Measurements from ENCODE around the gene FKBP14. TPM values are rescaled to one million over a fixed set of nuclear protein-coding genes. Genes with fewer than 3 reads are reported as not detected.

The FKBP14 gene
- total RNA-seq, 1 donor from 2014 or later: 11.5 TPM

DNA sequence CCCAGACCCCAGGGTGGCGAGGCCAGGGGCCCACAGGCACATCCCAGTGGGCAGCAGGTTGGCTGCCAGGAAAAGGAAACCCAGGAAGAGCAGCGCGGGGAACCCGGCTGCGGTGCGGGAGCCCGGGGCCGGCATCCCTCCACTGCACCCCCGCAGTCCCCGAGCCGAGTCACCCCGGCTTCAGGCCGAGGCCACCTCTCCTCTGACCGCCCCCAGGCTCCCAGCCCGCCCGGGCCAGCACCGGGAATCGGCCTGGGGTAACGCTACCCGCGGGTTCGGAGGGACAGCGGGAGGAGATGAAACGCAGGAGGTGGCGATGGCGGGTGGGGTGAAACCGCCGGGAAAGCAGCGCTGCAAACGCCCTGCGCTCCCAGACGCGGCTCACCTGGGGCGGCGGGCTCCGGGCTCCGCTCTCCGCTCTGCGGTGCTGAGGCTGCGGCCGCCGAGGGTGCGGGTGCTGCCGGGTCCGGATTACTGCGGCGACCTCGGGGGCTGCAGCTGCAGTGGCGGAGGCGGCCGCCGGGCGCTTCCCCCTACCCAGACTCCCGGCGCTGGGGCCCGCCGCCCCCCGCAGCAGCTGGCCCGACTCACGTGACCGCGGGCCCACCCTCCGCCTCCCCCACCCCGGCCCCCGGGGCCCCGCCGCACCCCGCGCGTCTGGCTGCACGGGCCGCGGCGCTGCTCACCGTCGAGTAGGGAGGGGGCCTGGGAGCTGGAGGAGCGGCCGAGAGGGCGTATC, 37.1 kb downstream of the FKBP14 start, which contains the start of gene SCRN1:
Gene SCRN1, minus strand, starts transcription at position 545 of the 739 bp plus-strand sequence. CDS start 20,734 bp downstream, outside the sequence.
- Histone ChIP-seq H3K27ac (peak within 1 kb of the TSS; percentile 89), H3K9me3 (peaks cover 5% of the 10 kb centered on the region), H3K4me3 (peak within 1 kb of the TSS; percentile 83), H3K27me3 (no peaks in the 10 kb centered on the region), H3K36me3 (no peaks in the 10 kb centered on the region), H3K4me1 (no peaks in the 10 kb centered on the region)
- peak; percentile 81 for DNase-seq
- TF ChIP-seq, protein P1, sequence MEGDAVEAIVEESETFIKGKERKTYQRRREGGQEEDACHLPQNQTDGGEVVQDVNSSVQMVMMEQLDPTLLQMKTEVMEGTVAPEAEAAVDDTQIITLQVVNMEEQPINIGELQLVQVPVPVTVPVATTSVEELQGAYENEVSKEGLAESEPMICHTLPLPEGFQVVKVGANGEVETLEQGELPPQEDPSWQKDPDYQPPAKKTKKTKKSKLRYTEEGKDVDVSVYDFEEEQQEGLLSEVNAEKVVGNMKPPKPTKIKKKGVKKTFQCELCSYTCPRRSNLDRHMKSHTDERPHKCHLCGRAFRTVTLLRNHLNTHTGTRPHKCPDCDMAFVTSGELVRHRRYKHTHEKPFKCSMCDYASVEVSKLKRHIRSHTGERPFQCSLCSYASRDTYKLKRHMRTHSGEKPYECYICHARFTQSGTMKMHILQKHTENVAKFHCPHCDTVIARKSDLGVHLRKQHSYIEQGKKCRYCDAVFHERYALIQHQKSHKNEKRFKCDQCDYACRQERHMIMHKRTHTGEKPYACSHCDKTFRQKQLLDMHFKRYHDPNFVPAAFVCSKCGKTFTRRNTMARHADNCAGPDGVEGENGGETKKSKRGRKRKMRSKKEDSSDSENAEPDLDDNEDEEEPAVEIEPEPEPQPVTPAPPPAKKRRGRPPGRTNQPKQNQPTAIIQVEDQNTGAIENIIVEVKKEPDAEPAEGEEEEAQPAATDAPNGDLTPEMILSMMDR (IDR thresholded peaks at IDR 0.05): no peak
- ATAC-seq: peak; percentile 75
- intact Hi-C loops (cut with DNase I): no loop called here

DNA sequence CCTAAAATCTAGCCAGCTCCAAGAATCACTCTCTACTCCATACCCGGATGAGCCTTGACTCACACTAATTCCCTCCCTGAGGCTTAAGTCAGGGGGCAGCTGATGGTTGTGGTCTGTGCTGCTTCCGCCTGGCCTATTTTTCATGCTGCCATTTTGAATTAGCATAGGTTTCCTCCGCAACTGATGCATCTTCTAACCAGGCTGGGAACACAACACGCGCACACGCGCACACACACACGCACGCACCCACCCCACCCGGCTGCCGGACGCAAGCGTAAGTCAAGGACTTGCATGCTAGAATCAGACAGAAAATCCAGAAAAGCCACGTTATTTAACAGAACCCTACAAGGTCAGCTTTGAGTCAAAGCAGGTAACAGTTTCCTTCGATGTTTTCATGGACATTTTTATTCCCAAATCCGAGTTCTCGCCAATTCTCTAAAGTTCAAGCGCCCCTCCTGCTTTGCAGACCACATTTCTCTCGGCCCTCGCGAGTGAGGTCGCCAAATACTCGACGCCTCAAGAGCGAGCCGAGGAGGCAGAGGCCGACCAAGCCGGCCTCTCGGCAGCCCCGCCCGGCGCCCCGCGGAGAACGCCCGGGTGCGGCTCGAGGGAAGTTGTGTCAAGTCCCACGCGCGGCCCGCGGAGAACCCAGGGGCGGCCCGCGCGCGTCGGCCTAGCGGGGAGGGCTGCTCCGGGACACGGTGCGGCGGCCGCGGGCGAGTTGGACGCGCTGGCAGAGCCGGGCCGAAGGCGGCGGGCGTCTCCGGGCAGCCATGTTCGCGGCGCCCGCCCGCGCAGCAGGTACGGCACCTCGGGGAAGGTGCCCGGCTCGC, 37.9 kb downstream of the FKBP14 start:
- TF ChIP-seq, protein P1 (IDR thresholded peaks at IDR 0.05): no peak
- H3K4me1 ChIP-seq: no peaks in the 10 kb centered on the region
- H3K27ac ChIP-seq: peak overlapping the region; percentile 89
- no peaks in the 10 kb centered on the region for H3K36me3 ChIP-seq
- peaks cover 5% of the 10 kb centered on the region for H3K9me3 ChIP-seq
- no peaks in the 10 kb centered on the region for H3K27me3 ChIP-seq
- H3K4me3 ChIP-seq: peak overlapping the region; percentile 83
- DNase-seq: peak; percentile 84
- peak; percentile 73 for ATAC-seq
- intact Hi-C loops (cut with DNase I): no loop called here

DNA sequence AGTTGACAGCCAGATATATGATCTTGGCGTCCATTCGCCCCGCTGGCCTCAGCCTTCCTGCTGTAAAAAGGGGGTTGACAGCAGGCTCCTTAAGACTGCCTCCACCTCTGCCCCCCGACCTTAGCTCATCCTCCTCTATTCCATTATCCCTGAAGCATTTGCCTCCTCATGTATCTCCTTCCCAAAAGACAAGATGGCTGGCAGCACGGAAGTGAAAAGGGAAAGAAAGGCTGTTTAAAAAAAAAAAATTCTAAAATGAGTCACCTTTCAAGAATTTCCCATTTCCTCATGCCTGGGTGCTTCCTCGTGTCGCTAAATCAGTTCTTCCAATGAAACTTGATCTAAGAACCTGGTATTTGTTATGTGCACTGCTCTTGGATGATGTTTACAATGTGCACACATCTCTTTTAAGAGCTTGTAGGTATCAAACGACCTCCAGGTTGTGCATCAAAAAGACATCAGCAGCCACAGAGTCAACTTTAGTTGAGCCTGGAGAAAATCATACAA, 38.6 kb downstream of the FKBP14 start:
- TF ChIP-seq, protein P1 (IDR thresholded peaks at IDR 0.05): no peak
- no peaks in the 10 kb centered on the region for H3K4me1 ChIP-seq
- ATAC-seq (no peak), DNase-seq (no peak)
- no peaks in the 10 kb centered on the region for H3K27me3 ChIP-seq
- H3K4me3 ChIP-seq: peak overlapping the region; percentile 83
- intact Hi-C loops (cut with DNase I): no loop called here
- H3K27ac ChIP-seq: peak overlapping the region; percentile 89
- H3K9me3 ChIP-seq: peaks cover 3% of the 10 kb centered on the region
- no peaks in the 10 kb centered on the region for H3K36me3 ChIP-seq

DNA sequence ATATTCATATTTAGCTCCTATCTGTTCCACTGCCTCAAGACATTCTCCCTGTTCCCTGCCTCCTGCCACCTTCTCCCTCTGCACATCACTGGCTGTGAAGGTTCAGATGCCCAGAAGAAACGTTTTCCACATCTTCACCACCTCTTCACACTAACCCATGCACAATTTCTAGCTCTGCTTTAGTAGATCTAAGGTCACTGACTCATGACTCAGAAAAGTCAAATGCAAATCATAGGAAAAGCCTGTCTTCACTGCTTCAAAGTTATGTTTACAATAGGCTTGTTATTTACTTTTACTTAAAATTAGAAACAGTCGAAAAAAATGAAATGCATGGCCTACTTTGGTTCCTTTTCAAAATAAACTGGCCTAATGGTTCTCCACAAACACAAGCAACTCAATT, 39.4 kb downstream of the FKBP14 start:
- no peaks in the 10 kb centered on the region for H3K4me1 ChIP-seq
- ATAC-seq (no peak), DNase-seq (no peak)
- H3K36me3 ChIP-seq: no peaks in the 10 kb centered on the region
- H3K4me3 ChIP-seq: no peak overlapping the region
- H3K27me3 ChIP-seq: no peaks in the 10 kb centered on the region
- H3K27ac ChIP-seq: peak overlapping the region; percentile 89
- TF ChIP-seq, protein P1 (IDR thresholded peaks at IDR 0.05): no peak
- intact Hi-C loops (cut with DNase I): no loop called here
- no peaks in the 10 kb centered on the region for H3K9me3 ChIP-seq

DNA sequence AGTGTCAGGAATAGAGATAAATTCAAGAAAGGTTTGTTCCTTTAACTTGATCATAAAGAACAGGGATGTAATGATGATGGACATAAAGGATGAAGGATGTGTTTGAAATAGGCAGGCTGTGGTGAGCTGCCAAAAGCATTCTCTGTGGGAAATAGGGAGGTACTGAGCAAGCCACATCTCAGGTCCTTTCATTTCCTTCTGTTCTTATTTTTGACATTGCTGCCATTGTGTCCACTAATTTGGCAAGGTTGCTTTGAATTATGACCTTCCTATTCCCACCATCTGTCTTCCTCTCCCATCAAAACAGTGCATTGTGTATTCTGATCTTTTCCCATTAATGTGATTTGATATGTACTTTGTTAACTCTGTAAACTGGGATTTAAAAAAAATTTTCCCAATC, 46.4 kb downstream of the FKBP14 start:
- TF ChIP-seq, protein P1 (IDR thresholded peaks at IDR 0.05): no peak
- Histone ChIP-seq H3K36me3 (no peaks in the 10 kb centered on the region), H3K9me3 (no peaks in the 10 kb centered on the region), H3K4me3 (no peak overlapping the region), H3K27ac (no peak overlapping the region), H3K4me1 (no peaks in the 10 kb centered on the region), H3K27me3 (no peaks in the 10 kb centered on the region)
- intact Hi-C loops (cut with DNase I): no loop called here
- DNase-seq (no peak), ATAC-seq (no peak)

All from upper lobe of right lung (tissue), 1 donor.